ENCODE measurements around the gene TPP2.
A peak's percentile ranks its signal among the peaks of the same experiment; 100 is the strongest.

Gene TPP2

GRCh38 chr13:102596147-102597028, at the start of gene TPP2:
TSS of gene TPP2 (plus strand) at chr13:102596986. CDS start at chr13:102597039, 53 bp downstream.
- DNase-seq: peak; percentile 97

DNA sequence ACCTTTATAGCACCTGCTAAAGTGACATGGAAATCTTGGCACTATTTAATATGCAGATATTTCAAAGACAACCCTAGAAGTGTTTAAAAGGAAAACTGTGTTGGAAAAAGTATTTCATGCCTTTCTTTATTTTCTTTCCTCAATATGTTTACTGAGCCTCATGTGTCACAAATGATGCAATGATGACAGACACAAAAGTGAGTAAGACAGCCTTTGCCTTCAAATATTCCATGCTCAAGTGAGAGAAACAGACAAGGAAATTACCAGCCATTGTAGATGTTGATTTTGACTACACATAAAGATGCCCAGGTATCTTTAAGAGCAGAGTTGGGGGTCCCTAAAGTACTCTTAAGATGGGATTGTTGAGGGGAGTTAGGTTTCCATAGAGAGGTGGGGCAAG, 48.0 kb upstream of the TPP2 start:
- no peak for DNase-seq

DNA sequence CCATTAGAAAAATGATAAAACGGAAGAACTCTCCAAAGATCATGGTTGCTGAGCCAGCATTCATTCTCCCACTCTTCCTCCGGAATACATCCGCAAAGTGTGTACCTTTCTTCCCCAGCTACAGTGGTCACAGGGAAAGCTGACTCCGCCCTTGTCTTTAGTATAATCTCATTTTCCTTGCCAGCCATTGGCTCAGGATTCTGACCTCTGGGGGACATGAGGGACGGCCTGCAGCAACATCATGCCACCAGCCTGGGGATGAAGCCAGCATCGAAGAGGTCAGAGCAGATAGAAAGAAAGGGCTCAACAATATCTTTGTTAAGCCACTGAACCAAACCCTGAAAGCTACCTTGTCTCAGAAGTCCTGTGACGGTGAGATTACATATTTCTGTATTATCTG, 46.3 kb upstream of the TPP2 start:
- no peak for DNase-seq

GRCh38 chr13:102555914-102556553, 40.8 kb upstream of the TPP2 start:
- DNase-seq: peak; percentile 53

GRCh38 chr13:102556806-102557205, 40.0 kb upstream of the TPP2 start:
- DNase-seq: no peak

DNA sequence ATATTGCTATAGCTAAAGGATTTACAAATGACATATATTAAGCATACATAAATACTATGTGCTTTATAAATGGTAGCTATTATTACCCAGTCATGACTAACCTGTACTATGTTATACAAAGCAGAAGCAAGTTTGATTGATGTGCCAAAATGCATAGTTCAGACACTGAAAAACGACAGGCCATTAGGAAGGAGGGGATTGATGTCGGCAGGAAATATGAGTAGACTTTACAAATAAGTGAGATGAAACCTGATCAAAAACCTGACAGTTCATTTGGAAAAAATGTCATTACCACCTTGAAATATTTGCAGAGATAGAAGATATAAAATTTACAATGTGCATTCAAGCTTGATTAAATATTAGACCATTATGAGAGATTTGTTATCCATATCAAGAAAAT, 38.8 kb upstream of the TPP2 start:
- no peak for DNase-seq

DNA sequence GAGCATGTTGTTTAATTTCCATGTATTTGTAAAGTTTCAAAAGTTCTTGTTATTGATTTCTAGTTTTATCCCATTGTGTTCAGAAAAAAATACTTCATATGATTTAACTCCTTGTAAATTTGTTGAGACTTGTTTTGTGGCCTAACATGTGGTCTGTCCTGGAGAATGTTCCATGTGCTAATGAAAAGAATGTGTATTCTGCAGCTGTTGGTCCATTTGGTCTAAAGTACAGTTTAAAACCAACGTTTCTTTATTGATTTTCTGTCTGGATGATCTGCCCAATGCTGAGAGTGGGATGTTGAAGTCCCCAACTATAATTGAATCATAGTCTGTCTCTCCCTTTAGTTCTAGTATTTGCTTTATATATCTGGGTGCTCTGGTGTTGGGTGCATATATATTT, 34.9 kb upstream of the TPP2 start:
- no peak for DNase-seq

GRCh38 chr13:102563267-102563666, 33.5 kb upstream of the TPP2 start:
- no peak for DNase-seq

GRCh38 chr13:102564564-102564963, 32.2 kb upstream of the TPP2 start:
- DNase-seq: no peak

DNA sequence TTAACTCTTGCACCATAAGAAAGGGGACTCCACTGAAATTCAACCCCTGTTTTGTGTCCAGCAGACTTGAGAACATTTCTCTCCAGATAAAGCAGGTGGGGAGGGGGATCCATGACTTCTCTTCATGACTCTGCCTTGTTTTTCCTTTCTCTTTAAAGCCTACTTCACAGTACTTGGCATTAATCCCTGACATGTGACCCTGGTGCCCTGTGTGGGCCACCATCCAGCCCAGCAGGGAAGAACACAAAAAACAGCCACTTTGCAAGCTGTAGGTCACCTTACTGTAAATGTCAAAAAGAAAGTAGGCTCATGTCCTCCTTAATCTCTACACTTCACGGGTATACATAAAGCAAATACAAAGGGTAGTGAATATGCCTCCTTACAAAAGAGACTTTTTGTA, 30.3 kb upstream of the TPP2 start:
- DNase-seq: no peak

GRCh38 chr13:102567857-102568256, 28.9 kb upstream of the TPP2 start:
- DNase-seq: no peak

DNA sequence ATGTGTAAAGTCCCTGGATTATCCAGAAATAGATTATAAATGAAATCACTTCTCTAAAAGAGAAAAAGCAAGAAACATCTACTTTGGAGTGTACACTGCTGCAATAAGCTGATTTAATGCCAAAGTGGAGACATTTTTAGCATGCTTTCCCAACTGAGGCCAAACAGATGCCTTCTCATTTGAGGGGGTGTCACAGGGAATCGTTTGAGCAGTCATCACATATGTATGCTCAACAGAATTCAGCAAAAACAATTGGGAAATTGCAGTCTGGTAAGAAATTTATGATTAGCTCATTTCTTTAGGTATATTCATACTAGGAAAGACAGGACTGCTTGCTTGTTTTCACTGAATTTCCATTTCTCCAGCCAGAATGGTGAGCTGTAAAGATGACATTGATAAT, 27.3 kb upstream of the TPP2 start:
- DNase-seq: no peak

GRCh38 chr13:102571075-102571474, 25.7 kb upstream of the TPP2 start:
- DNase-seq: no peak

DNA sequence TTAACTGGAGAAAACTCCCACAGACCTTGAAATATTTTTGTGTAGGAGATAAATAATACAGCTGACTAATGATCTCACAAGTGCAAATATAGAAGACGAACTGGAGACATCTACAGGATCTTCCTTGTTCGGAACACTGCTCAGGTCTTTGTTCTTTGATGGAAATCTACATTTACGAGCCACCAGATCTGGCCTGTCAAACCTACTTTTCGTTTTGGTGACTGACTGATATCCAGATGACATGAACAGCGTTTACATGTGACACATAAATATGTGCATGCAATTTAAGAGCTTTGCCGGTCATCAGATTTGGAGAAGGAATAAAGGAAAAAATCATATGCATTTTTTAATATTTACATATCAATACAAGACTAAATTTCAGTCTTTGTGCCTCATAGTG, 24.5 kb upstream of the TPP2 start:
- no peak for DNase-seq

DNA sequence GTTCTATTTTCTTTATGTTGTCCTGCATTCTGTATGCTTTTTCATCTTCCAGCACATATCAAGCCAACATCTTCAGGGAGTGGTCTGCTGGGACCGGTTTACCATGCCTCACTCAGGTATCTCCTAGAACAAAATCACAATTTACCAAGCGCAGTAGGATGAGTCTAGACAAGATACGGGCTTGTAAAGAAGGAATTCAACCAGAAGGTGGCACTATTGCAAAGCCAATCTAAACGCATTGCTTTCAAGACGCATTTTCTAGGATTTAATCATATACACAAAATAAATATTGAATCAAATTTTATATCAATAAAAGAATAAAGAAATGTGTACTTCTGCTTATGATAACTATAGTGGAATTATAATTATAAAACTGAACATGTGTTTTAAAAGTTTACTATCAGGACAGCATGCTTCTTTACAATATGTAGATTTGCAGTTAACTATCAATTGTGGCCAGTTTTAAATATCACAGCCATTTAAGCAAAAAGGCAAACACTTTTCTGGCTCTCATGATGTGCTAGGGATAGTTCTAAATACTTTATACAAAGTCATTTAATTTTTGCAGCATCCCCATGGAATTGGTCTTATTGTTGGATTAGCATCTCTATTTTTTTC, 16.1 kb upstream of the TPP2 start:
- peak; percentile 49 for DNase-seq

- no peak for DNase-seq
Observed at GRCh38 chr13:102582256-102582655, 14.5 kb upstream of the TPP2 start.

DNA sequence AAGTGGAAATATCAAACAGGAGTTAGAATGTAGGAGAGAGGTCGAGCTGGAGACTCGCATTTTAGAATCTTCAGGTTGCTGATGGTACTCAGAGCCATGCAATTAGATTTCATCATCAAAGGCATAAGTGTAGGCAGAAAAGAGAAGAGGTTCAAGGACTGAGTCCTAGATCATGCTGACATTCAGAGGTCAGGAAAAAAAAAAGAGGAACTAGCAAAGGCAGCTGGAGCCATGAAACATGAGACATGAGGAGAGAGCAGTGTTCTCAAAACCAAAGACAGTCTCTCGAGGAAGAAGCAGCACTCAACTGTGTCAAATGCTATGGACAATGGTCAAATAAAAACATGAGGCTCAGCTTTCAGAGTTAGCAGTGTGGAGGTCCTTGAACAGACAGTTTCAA, 12.4 kb upstream of the TPP2 start:
- DNase-seq: peak; percentile 62

DNA sequence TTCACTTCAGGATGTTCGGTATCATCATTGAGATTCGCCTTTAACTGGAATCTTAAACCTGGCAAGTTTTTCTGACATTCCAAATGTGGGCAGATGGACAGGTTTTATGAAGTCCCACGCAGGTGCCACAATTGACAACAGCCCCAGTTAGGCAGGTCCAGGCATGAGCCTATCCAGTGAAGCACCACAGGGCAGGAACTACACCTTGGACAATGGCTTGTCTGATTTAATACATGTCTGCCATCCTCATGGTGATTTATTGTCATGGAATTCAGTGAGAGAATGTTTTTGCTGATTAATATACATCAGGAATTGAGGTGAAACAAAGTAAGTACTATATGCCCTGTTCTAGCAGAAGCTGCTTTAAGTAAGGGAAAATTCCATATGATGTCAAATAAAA, 10.2 kb upstream of the TPP2 start:
- no peak for DNase-seq

DNA sequence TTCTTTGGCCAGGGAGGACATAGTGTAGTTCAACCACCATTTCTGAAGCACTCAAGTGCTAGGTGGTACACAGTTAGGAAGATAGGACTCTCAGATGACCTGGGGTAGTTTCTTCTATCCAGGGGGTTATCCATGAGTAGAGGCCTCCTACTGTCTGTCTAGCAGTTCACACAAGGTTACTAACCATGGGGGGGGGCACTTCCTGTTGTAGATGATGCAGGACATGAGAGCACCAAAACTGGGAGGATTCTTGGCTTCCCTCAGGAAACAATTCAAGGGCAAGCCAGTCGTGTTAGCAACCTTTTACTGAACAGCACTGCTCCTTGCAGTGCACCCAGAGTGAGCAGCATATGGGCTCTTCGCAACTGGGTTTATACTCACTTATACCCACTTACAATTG, 8.9 kb upstream of the TPP2 start:
- DNase-seq: no peak

DNA sequence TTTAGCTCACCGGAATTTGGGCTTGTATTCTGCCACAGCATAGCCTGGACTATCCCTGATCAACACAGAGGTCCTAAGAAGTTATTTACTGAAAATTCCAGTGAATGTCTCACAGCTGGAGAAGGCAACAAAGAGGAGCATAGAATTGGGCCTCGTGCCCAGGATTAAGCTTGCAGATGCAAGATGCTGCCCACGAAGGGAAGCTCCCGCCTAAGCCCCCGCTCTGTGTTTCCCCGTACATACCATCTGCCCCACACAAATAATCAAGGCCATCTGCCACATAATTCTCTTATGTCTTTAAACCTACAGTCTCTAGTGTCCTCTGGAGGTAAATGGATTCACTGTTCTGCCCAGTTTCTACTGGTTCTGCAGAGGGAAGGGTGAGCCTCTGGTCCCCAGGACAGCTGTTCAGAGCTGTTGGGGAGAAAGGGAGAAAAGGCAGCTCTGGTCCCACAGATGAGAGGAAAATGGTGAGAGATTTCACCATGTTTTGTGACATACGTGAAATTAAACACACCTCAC, 7.4 kb upstream of the TPP2 start:
- DNase-seq: no peak

- DNase-seq: peak; percentile 67
Observed at GRCh38 chr13:102591988-102592781, 4.6 kb upstream of the TPP2 start.

DNA sequence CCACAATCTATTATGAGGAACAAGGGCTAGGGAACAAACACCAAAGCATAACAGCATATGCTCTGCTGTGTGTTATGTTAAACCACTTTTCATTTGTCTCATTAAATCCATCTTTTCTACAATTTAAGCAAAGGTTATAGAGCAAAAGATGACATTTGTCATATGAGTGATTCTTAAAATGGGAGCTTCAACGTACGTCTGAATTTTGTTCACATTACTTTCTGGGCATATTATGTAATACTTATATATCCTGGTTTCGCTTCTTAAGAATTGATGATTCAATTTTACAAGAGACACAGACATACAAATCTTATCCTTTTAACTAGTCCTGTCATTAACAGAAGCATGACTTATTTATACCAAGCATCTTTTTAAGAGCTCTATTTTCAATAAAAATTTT, 3.3 kb upstream of the TPP2 start:
- DNase-seq: no peak
